IMR-90 (cell line): ENCODE results near the gene MSMO1. TPM values are rescaled to one million over a fixed set of nuclear protein-coding genes. Genes with fewer than 3 reads are reported as not detected.

Source experiments
- ATAC-seq: fragments of 200-7000 bp; cut with Tn5 transposase; 2 replicates; pipeline ENCODE4 v1.9.1; 2020; ENCODE audit warnings: low read depth, mild to moderate bottlenecking, moderate library complexity
- BruUV-seq: library from RNA; stranded (reverse); fragments of 400-500 nt; replicated peaks from 2 replicates; lab custom pipeline; 2021; lab: Mats Ljungman, UMichigan
- CTCF ChIA-PET: fragments of 300-600 bp; formaldehyde crosslinking; extraction: SDS; loops from one replicate; lab custom pipeline; 2021; ENCODE audit warnings: antibody characterized with exemption; lab: Yijun Ruan, JAX
- POLR2A ChIA-PET: fragments of 300-600 bp; sonication (Branson Sonifier 250); formaldehyde crosslinking; loops from one replicate; lab custom pipeline; 2022; ENCODE audit warnings: antibody characterized with exemption; ENCODE audit not compliant: unreplicated experiment; lab: Charles Lee
- DNase-seq: peaks from one replicate; pipeline ENCODE4 v3.0.0; 2013
- H2AFZ ChIP-seq: replicated peaks from 2 replicates; pipeline ENCODE3; 2013; ENCODE audit warnings: low read length, mild to moderate bottlenecking; ENCODE audit not compliant: poor library complexity
- H2AK5ac ChIP-seq: 2 replicates; pipeline ENCODE4 v1.6.1; 2013; ENCODE audit warnings: low read depth, low read length, inconsistent platforms
- H2AK9ac ChIP-seq: replicated peaks from 2 replicates; pipeline ENCODE3; 2013; ENCODE audit warnings: mild to moderate bottlenecking, low read depth, low read length, moderate library complexity; ENCODE audit not compliant: poor library complexity
- H2BK120ac ChIP-seq: 2 replicates; pipeline ENCODE4 v1.6.1; 2013; ENCODE audit warnings: low read depth, low read length, inconsistent platforms
- H2BK15ac ChIP-seq: 3 replicates; pipeline ENCODE4 v1.6.1; 2013; ENCODE audit warnings: low read depth, low read length, inconsistent platforms
- H2BK20ac ChIP-seq: 2 replicates; pipeline ENCODE4 v1.6.1; 2013; ENCODE audit warnings: low read depth, mild to moderate bottlenecking, inconsistent platforms, low read length, moderate library complexity
- H2BK5ac ChIP-seq: 2 replicates; pipeline ENCODE4 v1.6.1; 2013; ENCODE audit warnings: mild to moderate bottlenecking, low read depth, low read length, inconsistent platforms; ENCODE audit not compliant: poor library complexity, severe bottlenecking
- H3K14ac ChIP-seq: replicated peaks from 2 replicates; pipeline ENCODE4 v1.6.1; 2013; ENCODE audit warnings: low read depth, low read length, inconsistent platforms
- H3K18ac ChIP-seq: 2 replicates; pipeline ENCODE4 v1.6.1; 2013; ENCODE audit warnings: low read depth, low read length, control low read depth
- H3K23ac ChIP-seq: 2 replicates; pipeline ENCODE4 v1.6.1; 2013; ENCODE audit warnings: low read depth, low read length, inconsistent platforms
- H3K27ac ChIP-seq: 2 replicates; pipeline ENCODE4 v1.5.1; 2013; ENCODE audit warnings: mild to moderate bottlenecking, control low read depth, low read length; ENCODE audit not compliant: insufficient read depth
- H3K27me3 ChIP-seq: 2 replicates; pipeline ENCODE4 v1.6.1; 2013; ENCODE audit warnings: low read length; ENCODE audit not compliant: control insufficient read depth, insufficient read depth
- H3K36me3 ChIP-seq: 2 replicates; pipeline ENCODE4 v1.6.1; 2013; ENCODE audit warnings: low read length, mixed read lengths; ENCODE audit not compliant: control insufficient read depth, insufficient read depth
- H3K4ac ChIP-seq: 2 replicates; pipeline ENCODE4 v1.6.1; 2013; ENCODE audit warnings: low read depth, low read length, inconsistent platforms
- H3K4me1 ChIP-seq: 2 replicates; pipeline ENCODE4 v1.6.1; 2013; ENCODE audit warnings: low read length, mixed read lengths; ENCODE audit not compliant: control insufficient read depth, insufficient read depth
- H3K4me2 ChIP-seq: 2 replicates; pipeline ENCODE4 v1.6.1; 2013; ENCODE audit warnings: low read depth, mild to moderate bottlenecking, control low read depth, low read length, moderate library complexity
- H3K4me3 ChIP-seq: 2 replicates; pipeline ENCODE4 v1.5.1; 2013; ENCODE audit warnings: low read depth, mild to moderate bottlenecking, control low read depth, low read length, moderate library complexity; ENCODE audit not compliant: insufficient read depth
- H3K56ac ChIP-seq: 2 replicates; pipeline ENCODE4 v1.6.1; 2013; ENCODE audit warnings: low read length, inconsistent platforms; ENCODE audit not compliant: insufficient read depth; ENCODE audit errors: extremely low read depth
- H3K79me1 ChIP-seq, 2 experiments: 2 replicates each; pipeline ENCODE4 v1.6.1; 2013; ENCODE audit warnings: low read length in 2 of 2, inconsistent platforms in 1 of 2, low read depth in 1 of 2
- H3K9ac ChIP-seq: 2 replicates; pipeline ENCODE4 v1.6.1; 2013; ENCODE audit warnings: low read depth, low read length, control low read depth
- H3K9me1 ChIP-seq: 2 replicates; pipeline ENCODE4 v1.6.1; 2013; ENCODE audit warnings: low read length, inconsistent platforms; ENCODE audit not compliant: insufficient read depth
- H3K9me3 ChIP-seq: 2 replicates; pipeline ENCODE4 v1.6.1; 2013; ENCODE audit warnings: low read length; ENCODE audit not compliant: control insufficient read depth, insufficient read depth
- H4K20me1 ChIP-seq: 2 replicates; pipeline ENCODE4 v1.6.1; 2013; ENCODE audit warnings: low read length, inconsistent platforms; ENCODE audit not compliant: insufficient read depth
- H4K5ac ChIP-seq: 2 replicates; pipeline ENCODE4 v1.6.1; 2013; ENCODE audit warnings: mild to moderate bottlenecking, low read depth, low read length, control low read depth
- H4K8ac ChIP-seq, 2 experiments: 2 replicates each; pipeline ENCODE4 v1.6.1; 2013; ENCODE audit warnings: low read depth in 2 of 2, low read length in 2 of 2, control low read depth in 1 of 2, inconsistent platforms in 1 of 2
- H4K91ac ChIP-seq: 2 replicates; pipeline ENCODE4 v1.6.1; 2013; ENCODE audit warnings: low read depth, low read length, inconsistent platforms; ENCODE audit not compliant: insufficient read depth
- CTCF ChIP-seq: conservative IDR thresholded peaks from 2 replicates; pipeline ENCODE4 v1.5.1; 2012; ENCODE audit warnings: mild to moderate bottlenecking, low read depth, low read length, improper control_type of control experiment
- ELK1 ChIP-seq: fragments of 150-350 bp; IDR thresholded peaks from 2 replicates; pipeline ENCODE4 v1.6.1; 2016; ENCODE audit warnings: low read depth, mild to moderate bottlenecking, low read length, moderate library complexity, borderline replicate concordance
- SMC3 ChIP-seq: fragments of 150-350 bp; IDR thresholded peaks from 2 replicates; pipeline ENCODE4 v1.6.1; 2016; ENCODE audit warnings: low read depth, mild to moderate bottlenecking, antibody characterized with exemption, low read length, moderate library complexity
- WGBS, 2 experiments: methylation state at CpG; one replicate each; pipeline versions ENCODE4 v1.1.5 to v1.1.7; 2013; ENCODE audit warnings: missing lambda C conversion rate in 2 of 2; ENCODE audit not compliant: insufficient read length in 1 of 2; ENCODE audit errors: extremely low coverage in 2 of 2; 5-methylcytosine and 5-hydroxymethylcytosine counted together
- dilution Hi-C: fragments of 300-500 bp; cut with HindIII; formaldehyde crosslinking; loops from one replicate; pipeline ENCODE4 v1.14.3; 2018; ENCODE audit warnings: low sequenced_read_pairs; ENCODE audit not compliant: unreplicated experiment
- in situ Hi-C: fragments of 300-500 bp; cut with MboI; formaldehyde crosslinking; loops from 3 replicates; pipeline ENCODE4 v1.14.3; 2019; ENCODE audit warnings: low sequenced_read_pairs, inconsistent platforms, mixed read lengths
- intact Hi-C: fragments of 100-400 bp; cut with micrococcal nuclease; formaldehyde crosslinking; loops from 2 replicates; pipeline ENCODE4 v1.10.0; 2022
- polyA plus RNA-seq, 3 experiments: library from polyadenylated mRNA; depleted of rRNA; stranded (reverse); fragments of >200 nt; gene quantifications; 2 replicates each; pipeline ENCODE4 v1.2.3, GENCODE V29; 2012; ENCODE audit warnings: low replicate concordance in 1 of 3
- total RNA-seq: library from RNA; depleted of rRNA; stranded (reverse); fragments of >200 nt; gene quantifications from 2 replicates; pipeline ENCODE4 v1.2.3, GENCODE V29; 2012

Gene MSMO1
- total and polyA plus RNA-seq, 2 of the 4 experiments (the other 2 are of a cell fraction) = 40.1 to 42.1 TPM

GRCh38 chr4:165345666-165346417 is 18.4 kb downstream of the MSMO1 start:
- no peak overlapping the region for H3K18ac ChIP-seq
- no peak overlapping the region for H2BK120ac ChIP-seq
- H3K4me2 ChIP-seq = no peak overlapping the region
- no peak overlapping the region for H3K14ac ChIP-seq
- in situ Hi-C loops = loop anchor here (25.0 kb wide), 1 partner anchor 134 kb away; the partner anchor contains the start of gene KLHL2
- dilution Hi-C loops = no loop called here
- no peak overlapping the region for H3K4me3 ChIP-seq
- H4K91ac ChIP-seq = no peak overlapping the region
- TF ChIP-seq ELK1 (no peak), CTCF (0 out of 2 replicates have a peak, but pooled peaks have one; percentile 9), SMC3 (peak; percentile 12; the same call in 1 of the 2 replicates)
- H3K9me3 ChIP-seq = no peaks in the 10 kb centered on the region
- no peaks in the 10 kb centered on the region for H3K9me1 ChIP-seq
- no peak overlapping the region for H2AK9ac ChIP-seq
- H3K36me3 ChIP-seq = 0 out of 2 replicates have a peak, but pooled peaks cover 2% of the 10 kb centered on the region
- no TSS peak for BruUV-seq
- no CpG with 5 or more reads among the region's 10 CpGs for WGBS, 2 experiments
- no peak overlapping the region for H2BK5ac ChIP-seq
- no peak overlapping the region for H2AK5ac ChIP-seq
- H3K23ac ChIP-seq = no peak overlapping the region
- no peak overlapping the region for H2AFZ ChIP-seq
- H3K4me1 ChIP-seq = no peaks in the 10 kb centered on the region
- peak; percentile 37; the same call in 1 of the 2 replicates for ATAC-seq
- no peak overlapping the region for H3K56ac ChIP-seq
- H3K27me3 ChIP-seq = no peaks in the 10 kb centered on the region
- H2BK20ac ChIP-seq = no peak overlapping the region
- no peak overlapping the region for H4K5ac ChIP-seq
- no peak overlapping the region for H3K27ac ChIP-seq
- DNase-seq = no peak
- H3K9ac ChIP-seq = no peak overlapping the region
- CTCF ChIA-PET = interaction anchor here (0.7 kb wide), 1 partner anchor 10 kb away, joined by 3 read pairs; no protein-coding TSS in a partner anchor
- H4K20me1 ChIP-seq = no peaks in the 10 kb centered on the region
- POLR2A ChIA-PET = no interaction called here
- H3K79me1 ChIP-seq = no peaks in the 10 kb centered on the region
- no peak overlapping the region for H2BK15ac ChIP-seq
- intact Hi-C loops = no loop called here
- no peak overlapping the region for H3K4ac ChIP-seq
- no peak overlapping the region for H4K8ac ChIP-seq
